H54 (cell line): Measurements from ENCODE around the gene PLVAP.

Source experiments
- DNase-seq: peaks from one replicate; pipeline ENCODE4 v3.0.0; 2011; ENCODE audit warnings: low spot score, mixed read lengths; ENCODE audit not compliant: insufficient read length
- FAIRE-seq: peaks from 3 replicates; lab custom pipeline; 2011; peaks lifted over from hg19 to GRCh38; lab: Jason Lieb, UNC
- POLR2A ChIP-seq: IDR thresholded peaks from 2 replicates; pipeline ENCODE4 v1.6.1; 2011; ENCODE audit warnings: low read depth, mild to moderate bottlenecking, low read length

Gene PLVAP

GRCh38 chr19:17357078-17357666, 20.0 kb downstream of the PLVAP start:
- FAIRE-seq: no peak
- no peak for DNase-seq
- TF ChIP-seq POLR2A: no peak

DNA sequence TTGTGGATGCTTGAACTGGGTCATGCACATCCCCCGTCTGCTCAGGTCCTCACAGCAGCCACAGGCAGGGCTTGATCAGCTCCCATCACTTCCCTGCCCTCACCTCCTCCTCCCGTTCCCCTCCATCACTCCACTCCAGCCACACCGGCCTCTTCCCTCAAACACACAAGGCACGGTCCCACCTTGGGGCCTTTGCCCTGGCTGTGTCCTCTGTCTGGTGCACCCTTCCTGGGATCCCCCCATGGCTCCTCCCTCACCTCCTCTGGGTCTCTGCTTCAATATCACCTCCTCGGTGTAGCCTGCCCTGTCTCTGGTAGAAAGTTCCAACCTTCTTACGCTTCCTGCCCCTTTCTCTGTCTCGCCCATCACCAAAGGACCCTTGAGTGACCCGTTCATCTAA, 23.8 kb downstream of the PLVAP start:
- no peak for DNase-seq
- no peak for TF ChIP-seq POLR2A
- no peak for FAIRE-seq

DNA sequence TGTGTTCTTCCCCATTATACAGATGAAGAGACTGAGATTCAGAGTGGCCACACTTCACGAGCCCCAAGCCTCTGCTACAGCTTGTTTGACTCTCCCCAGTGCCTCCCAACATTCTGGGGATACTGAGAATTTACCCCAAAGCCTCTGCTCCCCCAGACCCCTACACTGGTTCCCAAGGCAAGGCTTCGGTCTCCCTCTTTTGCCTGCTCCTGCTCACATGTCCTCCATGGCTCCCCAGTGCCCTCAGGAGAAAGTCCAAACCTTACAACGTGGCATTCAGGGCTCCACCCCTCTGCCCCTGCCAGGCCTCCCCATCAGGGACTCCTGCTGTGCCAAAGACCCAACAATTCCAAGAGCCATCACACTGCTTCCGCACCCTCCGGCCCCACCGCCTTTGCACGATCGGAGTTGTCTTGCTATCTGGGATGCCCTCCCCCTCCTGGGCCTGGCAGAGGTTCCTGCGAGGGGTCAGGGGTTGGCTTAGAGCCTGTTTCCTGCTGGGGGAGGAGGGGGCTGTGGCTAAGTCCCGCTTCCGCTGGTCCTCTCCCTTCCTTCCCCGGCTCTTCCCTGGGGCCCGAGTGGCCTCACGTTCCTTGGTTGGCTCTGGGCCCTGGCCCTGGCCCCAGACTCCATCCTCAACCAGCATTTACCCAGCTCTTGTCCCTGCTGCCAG, 24.4 kb downstream of the PLVAP start:
- no peak for FAIRE-seq
- no peak for DNase-seq
- TF ChIP-seq POLR2A: no peak

DNA sequence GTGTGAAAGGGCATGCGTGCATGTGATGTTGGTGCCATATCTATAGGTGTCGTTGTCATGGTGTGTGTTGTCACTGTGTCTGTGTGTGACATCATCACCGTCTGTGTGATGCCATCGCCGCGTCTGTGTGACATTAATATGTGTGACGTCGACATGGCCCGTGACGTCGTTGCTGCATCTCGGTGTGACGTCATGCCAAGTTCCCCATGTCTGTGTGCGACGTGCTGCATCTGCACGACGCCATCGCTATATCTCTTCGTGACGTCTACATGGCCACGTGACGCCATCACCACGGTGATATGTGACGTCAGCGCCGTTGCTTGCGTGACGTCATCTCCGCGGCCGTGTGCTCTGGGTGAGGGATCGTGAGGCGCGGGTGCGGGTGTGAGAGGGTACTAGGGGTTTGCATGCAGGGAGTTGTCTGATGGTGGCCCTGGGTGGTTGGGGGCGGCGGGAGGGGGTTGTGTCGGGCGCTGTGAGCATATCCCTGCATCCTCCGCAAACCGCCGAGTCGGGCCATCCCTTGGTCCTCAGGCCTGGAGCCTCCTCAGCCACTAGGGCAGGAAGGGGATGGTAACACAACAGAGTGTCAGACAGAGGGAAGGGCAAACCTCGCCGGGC, 25.2 kb downstream of the PLVAP start:
- no peak for TF ChIP-seq POLR2A
- no peak for FAIRE-seq
- no peak for DNase-seq

DNA sequence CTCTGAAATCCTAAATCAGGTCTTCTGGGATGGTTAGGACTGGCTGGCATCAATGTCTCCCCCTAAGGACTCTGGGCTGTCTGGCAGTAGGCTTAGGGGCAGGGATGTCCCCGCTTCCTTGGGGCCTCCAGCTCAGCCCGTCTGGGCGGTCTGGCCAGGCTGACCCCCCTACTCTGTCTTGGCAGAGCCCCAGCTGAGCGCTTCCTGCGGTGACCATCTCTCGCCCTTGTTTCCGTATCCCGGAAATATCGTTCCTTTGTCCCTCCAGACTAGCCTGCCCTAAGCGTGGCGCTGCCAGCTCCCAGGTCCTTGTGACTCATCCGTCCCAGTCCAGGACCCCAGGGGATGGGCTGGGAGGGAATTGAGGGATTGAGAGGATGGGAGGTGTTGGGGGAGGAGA, 28.4 kb downstream of the PLVAP start:
- FAIRE-seq: no peak
- 0 out of 2 replicates have a peak, but pooled peaks have one; percentile 13 for TF ChIP-seq POLR2A
- no peak for DNase-seq

GRCh38 chr19:17347877-17348276, 29.3 kb downstream of the PLVAP start:
- FAIRE-seq (no peak), DNase-seq (no peak)

DNA sequence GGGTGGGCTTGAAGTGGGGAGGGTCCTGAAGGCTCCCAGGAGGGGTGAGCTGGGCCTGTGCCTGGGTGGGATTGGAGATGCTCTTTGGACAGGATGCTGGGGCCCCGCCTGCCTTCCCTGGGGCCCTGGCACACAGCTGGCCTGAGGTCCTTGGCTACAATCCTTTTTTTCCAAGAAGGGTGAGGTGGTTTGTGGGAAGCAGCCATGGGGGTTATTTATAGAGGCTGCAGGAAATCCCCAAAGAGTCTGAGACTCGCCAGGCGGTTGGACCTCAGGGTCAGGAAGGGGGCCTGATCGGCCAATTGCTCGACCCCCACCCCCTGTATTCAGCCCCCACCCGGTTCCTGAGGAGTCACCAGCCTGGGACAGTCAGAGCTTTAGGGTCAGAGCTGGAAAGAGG, 29.8 kb downstream of the PLVAP start:
- DNase-seq (no peak), FAIRE-seq (no peak)
- TF ChIP-seq POLR2A: no peak

More at GRCh38 chr19:17347877-17348276, 29.3 kb downstream of the PLVAP start:
- TF ChIP-seq POLR2A: no peak

DNA sequence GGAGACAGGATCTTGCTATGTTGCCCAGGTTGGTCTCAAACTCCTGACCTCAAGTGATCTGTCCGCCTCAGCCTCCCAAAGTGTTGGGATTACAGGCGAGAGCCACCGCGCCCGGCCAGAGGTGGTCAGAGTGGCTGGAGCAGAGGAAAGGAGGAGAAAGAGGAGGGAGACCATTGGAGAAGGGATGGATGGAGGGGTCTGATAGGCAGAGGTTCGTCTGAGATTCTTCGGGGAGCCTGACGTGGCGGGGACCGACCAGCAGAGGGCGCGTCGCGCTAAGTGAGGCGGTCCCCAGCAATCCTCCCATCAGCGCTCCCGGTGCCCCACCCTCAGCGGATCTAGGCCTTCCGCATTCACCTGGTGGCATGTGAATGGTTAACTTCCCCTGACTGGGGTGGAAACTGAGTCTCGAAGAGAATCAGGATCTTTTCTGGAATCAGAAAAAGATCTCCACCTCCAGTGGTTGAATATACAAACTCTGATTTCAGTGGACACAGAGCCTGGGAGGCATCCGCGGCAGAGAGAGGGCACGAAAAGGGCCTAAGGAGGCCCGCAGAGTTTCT, 31.0 kb downstream of the PLVAP start:
- DNase-seq (no peak), FAIRE-seq (no peak)
- no peak for TF ChIP-seq POLR2A

GRCh38 chr19:17341845-17342244, 35.3 kb downstream of the PLVAP start:
- FAIRE-seq (no peak), DNase-seq (no peak)
- TF ChIP-seq POLR2A: no peak

GRCh38 chr19:17341386-17341785, 35.8 kb downstream of the PLVAP start:
- no peak for FAIRE-seq

GRCh38 chr19:17340871-17341357, 36.2 kb downstream of the PLVAP start:
- FAIRE-seq (no peak), DNase-seq (no peak)
- TF ChIP-seq POLR2A: no peak

More at GRCh38 chr19:17341386-17341785, 35.8 kb downstream of the PLVAP start:
- no peak for TF ChIP-seq POLR2A
- DNase-seq: no peak

DNA sequence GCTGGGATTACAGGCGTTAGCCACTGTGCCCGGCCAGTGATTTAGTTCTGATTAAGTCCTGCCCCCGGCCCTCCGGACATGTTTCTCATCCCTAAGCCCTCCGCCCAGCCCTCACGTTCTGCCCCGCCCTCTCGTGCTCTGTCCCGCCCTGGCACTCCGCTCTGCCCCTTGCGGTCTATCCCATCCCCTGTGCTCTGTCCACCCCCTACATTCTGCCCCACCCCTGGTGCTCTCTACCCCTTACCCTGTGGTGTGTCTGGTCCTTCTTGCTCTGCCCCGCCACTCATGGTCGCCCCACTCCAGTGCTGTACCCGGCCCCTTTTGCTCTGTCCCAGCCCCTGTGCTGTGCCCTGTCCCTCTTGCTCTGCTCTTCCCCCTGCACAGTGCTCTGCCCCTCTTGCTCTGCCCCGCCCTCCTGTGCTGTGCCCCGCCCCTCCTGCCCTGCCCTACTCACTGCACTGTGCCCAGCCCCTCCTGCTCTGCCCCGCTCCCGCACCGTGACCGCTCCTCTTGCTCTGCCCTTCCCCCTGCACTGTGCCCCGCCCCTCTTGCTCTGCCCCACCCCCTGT, 36.8 kb downstream of the PLVAP start:
- TF ChIP-seq POLR2A: no peak
- no peak for DNase-seq
- no peak for FAIRE-seq

GRCh38 chr19:17339088-17339741, 37.9 kb downstream of the PLVAP start:
- FAIRE-seq: no peak
- TF ChIP-seq POLR2A: no peak
- no peak for DNase-seq
